Putamen (tissue), 1 donor: Measurements from ENCODE around the gene SIPA1L3.

ENCODE experiments used
- DNase-seq: peaks from one replicate; pipeline ENCODE4 v3.0.0-alpha.2; 2016; ENCODE audit warnings: low spot score

The SIPA1L3 gene

DNA sequence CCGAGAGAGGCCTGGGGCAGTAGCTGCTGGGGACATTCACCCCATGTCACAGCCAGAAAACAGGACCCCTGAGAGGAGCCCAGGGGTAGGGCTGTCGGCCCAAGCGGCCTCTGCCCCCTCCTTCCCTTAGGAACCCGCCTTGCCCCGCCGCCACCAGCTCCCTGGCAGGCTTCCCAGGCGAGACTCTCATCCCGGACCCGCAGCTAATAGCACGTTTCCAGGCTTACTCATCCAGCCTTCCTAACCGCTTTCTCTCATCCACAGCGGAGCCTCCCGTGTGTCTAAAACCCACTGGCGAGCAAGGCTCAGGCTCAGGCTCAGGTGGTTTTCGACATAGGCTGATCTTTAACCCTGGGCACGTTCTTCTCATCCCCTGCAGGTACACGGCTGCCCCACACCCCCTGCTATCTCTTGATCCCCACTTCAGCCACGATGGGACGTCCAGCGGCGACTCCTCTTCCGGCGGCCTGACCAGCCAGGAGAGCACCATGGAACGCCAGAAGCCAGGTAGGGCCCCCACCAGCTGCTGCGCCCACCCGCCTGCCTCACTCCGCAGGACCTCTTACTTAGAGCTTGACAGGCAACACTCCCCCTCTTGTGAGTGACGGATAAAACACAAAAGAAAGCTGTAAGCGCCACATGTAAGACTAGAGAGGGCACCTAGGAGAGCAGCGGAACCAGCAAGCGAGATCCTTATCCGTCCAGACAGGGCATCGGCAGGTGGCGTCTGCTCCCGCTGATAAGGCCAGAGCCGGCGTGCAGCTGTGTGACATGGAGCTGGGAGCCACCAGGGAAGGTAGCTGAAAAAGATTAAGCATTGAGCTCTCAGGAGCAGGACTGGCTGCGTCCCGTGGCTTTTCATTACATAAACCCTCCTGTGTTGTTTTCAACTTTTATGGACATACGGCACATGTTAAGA, 245.7 kb downstream of the SIPA1L3 start:
- DNase-seq: no peak

DNA sequence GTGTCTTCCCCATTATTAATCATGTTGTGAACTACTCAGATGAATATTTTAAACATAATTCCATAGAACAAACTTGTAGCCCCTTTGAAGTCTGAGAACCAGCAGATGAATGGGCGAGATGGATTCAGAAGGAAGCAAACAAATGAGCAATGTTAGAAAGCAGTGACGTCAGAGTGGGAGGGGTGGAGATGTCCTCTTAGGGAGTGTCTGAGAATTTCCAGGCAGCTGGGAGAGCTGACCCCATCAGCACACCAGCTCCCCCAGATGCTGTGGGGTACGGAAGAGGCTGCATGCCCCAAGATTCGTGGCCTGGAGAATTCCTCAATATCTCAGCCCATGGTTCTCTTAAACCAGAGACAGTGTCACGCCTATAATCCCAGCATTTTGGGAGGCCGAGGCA, 248.4 kb downstream of the SIPA1L3 start:
- DNase-seq: peak; percentile 63

DNA sequence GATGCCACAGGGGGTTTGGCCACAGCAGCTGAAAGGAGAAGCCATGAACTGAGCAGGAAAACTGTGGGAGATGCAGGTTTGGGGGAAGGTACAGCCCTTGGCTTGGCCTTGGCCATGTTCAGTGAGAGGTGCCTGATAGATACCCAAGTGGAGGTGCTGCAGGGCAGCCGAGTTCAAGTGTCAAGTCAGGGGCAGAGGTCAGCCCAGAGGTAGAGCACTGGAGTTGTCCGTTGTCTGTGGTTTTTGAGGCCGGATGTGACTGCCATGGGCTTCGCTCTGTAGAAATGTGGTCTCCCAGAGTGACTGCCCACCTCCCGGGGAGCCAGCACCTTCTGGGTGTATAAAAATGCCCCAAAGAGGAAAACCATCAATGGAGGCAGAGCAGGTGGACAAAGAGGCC, 251.7 kb downstream of the SIPA1L3 start:
- no peak for DNase-seq

DNA sequence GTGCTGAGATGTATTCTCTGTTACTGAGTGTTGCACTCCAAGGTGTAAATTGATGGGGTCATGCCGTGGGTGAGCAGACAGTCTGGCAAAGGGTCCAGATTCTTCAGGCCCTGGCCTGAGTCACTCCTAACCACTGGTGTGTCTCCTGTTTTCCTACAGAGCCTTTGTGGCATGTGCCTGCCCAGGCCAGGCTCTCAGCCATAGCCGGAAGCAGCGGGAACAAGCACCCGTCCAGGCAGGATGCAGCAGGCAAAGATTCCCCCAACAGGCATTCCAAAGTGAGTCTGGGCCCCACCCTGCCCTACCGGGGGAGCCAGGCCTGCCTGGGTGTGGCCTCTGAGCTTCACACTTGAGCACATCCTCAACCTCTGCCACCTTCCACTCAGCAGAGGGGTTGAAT, 255.1 kb downstream of the SIPA1L3 start:
- no peak for DNase-seq

DNA sequence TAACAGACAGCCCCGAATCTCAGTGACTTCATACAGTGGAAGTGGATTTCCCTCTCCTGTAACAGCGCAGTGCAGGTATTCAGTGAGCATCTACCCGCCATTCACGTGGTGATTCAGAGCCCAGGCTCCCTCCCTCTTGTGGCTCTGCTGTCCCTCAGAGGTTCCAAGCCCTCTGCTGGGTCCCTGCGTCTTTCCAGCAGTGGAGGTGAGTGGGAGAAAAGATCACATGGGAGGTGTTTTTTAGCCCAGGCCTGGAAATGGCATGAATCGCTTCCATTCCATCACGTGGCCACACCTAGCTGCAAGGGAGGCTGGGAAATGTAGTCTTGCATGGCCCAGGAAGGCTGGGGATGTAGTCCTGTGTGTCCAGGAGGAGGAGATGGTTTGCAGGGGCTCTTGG, 255.6 kb downstream of the SIPA1L3 start:
- DNase-seq: no peak

DNA sequence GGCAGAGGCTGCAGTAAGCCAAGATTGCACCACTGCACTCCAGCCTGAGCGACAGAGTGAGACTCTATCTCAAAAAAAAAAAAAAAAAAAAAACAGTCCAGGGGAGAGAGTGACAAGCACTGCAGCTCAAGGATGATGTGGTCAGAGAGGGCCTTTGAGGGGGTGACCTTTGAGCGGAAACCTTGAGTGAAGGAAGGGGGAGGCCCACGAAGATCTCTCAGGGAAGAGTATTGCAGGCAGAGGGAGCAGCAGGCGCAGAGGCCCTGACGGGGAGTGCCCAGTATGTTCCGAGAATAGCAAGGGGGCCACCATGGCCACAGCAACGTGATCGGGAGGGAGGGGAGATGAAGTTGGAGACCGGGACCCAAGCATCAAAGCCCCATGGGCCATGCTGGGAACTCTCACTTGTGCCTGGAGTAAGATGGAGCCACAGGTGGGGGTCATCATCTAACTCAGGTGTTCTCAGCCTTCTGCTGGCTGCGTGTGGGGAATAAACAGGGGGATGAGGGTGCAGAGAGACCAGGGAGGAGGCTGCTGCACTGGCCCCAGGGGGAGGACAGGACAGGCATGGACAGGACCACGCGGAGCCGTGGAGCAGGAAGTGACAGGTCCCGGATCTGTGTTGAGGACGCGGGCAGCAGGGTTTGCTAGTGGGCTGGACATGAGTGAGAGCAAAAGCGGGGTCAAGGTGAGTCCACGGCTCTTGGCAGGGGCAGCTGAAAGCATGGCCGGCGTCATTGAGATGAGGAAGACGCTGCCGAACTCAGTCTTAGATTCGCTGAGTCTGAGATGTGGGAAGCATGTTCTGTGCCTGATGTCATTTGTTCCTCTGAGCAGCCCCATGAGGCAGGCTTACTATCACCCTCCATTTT, 256.6 kb downstream of the SIPA1L3 start:
- DNase-seq: no peak

DNA sequence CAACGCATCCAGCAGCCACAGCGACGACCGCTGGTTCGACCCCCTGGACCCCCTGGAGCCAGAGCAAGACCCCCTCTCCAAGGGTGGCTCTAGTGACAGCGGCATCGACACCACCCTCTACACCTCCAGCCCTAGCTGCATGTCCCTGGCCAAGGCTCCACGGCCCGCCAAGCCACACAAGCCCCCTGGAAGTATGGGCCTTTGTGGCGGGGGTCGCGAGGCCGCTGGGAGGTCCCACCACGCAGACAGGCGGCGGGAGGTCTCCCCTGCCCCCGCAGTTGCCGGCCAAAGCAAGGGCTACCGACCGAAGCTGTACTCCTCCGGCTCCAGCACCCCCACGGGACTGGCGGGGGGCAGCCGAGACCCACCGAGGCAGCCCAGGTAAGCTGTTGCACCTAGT, 257.5 kb downstream of the SIPA1L3 start:
- no peak for DNase-seq

DNA sequence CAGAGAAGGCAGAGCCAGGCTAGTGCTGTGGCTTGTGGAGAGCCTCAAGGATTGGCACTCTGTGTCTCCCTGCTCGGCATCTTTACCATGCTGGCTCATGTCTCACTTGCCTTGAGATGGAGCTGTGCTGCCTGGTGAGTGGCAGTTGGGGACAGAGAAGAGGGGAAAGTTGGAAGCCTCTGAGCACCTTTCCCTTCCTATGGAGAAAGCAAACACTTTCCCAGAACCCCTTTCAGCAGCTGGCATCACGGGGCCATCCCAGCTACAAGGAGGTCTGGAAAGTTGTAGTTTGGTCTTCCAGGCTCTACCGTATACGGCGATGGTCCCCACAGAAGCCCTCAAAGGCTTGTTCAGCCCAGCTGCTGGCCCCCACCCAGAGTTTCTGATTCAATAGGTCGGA, 258.3 kb downstream of the SIPA1L3 start:
- no peak for DNase-seq

DNA sequence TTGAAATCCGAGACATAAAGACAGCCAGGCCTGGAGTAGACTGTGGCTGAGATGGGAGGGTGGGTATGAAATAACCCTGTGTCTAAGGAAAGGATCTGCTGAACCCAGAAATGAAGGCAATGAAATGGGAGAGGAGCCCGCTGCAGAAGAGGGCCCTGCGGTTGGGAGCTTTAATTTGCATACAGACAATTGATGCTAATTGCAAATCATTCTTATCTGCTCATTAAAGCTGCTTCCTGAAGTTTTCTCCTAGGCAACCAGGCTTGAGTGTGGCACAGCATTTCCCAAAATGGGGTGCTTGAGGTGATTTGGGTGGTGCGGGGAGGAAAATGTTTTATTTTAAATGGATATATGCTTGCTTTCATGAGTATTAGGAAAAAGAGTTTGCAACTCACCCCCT, 261.6 kb downstream of the SIPA1L3 start:
- no peak for DNase-seq

DNA sequence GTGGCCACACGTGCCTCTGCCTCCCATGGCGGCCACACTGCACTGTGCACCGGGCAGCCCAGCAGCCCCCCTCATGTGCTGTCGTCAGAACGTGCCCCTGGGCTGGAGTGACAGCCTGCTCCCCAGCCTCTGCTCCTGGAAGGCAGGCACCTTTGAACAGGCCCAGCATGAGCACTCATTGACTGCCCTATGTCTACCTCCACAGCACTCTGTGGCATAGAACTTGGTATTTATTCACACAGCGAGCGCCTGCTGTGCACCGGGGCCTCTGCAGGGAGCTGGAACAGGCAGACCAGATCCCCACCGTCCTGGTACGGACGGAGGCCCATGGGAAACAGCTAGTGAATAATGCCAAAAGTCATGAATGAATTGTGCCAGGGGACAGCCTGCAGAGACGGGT, 263.3 kb downstream of the SIPA1L3 start:
- no peak for DNase-seq

DNA sequence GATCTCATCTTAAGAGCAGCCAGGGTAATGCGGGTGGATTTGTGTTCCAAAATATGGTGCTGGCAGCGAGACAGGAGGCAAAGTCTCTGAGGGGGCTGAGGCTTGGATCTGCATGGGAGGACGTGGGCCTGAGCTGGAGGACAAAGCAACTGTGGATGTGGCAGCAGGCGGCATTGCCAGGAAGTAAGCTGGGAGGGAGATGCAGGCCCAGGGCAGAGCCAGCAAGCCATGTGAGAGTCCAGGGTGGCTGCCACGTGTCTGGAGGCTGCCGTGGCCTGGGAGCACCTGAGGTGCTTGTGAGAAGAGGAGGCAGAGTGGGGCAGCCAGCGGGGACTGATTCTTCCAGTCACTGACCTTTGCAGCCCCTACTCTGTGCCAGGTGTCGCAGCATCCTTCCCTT, 265.0 kb downstream of the SIPA1L3 start:
- DNase-seq: peak; percentile 26

DNA sequence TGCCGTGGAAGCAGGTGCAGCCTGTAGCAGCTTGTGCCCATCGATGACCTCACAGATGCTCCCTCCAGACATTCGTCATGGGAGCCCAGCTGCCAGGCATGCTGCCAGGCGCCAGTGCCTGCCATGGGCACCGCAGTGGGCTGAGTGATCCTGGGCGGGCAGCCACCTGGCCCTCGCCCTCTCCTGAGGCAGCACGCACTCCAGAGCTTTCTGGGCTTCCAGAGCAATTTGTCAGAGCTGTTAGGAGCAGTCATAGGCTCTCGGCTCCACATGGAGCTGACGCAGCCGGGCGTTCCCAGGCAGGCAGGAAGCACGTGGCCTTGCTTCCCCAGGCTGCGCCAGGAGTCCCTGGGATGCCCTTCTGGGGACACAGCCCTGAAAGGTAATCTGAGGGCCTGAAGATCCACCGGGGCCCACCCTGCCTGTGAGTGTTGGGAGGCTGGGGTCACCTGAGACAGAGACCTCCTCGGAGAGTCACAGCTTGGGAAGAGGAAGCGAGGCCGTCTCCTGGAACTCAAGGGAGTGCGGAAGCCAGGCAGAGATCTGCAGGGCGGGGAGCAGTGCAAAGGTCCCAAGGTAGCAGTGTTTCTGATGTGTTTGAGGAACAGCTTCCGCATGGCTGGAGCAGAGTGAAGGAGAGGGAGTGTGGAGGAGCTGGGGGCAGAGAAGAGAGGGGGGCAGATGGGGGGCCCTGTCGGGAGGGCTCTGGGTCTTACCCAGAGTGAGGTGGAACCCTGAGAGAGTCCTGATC, 266.5 kb downstream of the SIPA1L3 start:
- DNase-seq: peak; percentile 83

DNA sequence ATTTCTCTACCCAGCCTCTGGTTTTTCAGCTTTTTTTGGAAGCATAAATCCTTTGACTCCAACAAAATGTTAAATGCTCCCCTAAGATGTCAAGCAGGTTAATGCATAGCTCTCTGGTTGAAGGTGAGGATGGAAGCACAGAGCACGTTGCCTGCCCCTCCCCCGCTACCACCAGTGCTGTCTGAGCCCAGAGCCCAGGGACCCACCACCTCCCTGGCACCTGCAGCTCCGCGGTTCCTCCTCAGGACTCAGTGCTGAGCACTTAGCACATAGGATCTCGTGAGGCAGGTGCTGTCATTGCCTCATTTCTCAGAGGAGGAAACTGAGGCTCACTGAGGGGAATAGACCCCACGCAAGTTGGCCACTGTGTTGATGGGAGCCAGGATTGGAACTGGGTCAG, 268.4 kb downstream of the SIPA1L3 start:
- DNase-seq: no peak

DNA sequence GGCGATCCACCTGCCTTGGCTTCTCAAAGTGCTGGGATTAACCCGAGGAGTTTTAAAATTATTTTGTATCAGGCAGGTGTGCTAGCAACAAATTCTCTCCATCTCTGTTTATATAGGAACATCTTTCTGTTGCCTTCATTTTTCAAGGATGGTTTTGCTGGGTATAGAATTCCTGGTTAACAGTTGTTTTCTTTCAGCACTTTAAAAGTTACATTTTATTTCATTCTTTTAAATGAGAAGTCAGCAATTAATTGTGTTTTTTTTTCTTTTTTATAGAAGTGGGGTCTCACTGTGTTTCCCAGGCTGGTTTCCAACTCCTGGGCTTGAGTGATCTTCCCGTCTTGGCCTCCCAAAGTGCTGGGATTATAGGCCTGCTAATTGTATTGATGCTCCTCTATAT, 273.1 kb downstream of the SIPA1L3 start:
- no peak for DNase-seq

DNA sequence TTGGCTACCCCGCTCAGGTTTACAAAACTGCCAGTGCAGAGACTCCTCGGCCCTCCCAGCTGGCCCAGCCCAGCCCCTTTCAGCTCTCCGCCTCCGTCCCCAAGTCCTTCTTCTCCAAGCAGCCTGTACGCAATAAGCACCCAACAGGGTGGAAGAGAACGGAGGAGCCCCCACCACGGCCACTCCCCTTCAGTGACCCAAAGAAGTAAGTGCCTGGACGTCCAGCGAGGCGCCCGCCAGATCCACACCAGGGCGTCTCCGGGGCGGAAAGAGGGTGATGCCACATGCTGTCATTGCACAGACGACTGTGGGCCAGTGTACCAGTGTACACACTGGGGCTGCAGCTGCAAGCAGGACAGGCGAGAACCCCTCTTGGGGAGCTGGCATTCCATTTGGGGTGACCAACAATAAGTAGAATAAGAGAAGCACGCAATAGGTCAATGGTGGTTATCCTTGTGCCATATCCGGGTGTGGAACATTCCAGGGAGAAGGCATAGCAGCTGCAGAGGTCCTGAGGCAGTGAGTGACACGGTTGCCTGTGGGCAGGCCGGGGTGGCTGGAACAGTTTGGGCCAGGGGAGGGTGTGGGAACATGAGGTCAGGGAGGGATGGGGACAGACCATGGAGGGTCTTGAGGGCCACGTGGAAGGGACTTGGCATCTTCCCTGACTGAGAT, 275.7 kb downstream of the SIPA1L3 start:
- no peak for DNase-seq

DNA sequence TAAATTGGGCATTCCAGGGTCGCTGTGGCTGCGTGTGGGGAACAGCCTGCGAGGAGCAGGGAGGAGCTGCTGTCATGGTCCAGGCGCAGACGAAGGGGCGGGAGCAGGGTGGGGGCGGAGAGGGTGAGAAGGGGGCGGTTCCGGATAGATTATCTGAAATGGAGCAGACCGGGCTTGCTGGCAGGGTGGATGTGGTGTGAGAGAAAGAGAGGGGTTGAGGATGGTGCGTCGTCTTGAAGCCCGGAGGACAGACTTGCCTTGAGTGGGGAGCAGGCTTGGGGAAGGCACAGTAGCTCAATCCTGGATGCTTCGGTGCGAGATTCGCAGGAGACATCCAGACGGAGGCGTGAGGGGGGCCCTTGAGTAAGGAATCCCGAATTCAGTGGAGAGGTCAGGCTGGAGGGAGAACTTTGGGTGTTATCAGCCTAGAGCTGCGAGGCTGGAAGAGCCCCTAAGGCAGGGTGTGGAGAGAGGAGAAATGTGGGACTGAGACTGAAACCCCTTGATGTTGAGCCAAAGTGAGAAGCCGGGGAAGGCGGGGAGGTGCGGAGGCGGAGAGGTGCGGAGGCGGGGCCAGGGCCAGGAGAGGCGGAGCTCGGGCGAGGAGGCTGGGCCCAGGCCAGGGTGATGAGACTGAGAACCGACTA, 276.4 kb downstream of the SIPA1L3 start:
- no peak for DNase-seq

DNA sequence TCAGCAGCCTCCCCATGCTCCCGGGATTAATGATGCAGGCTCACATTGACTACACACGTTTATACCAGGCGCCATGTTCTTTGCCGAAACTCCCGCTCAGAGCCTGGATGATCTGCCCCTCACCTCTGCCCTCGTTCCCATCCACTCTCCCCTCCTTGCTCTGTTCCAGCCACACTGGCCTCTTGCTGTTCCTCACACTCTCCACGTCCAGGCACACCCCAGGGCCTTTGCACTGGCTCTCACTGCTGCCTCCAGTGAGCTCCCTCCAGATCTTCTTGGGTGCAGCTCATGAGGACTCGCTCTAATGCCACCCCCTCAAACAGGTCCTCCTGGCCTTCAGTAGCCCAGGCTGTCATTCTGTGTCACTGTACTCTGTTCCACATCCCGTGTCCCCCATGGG, 277.8 kb downstream of the SIPA1L3 start:
- no peak for DNase-seq

DNA sequence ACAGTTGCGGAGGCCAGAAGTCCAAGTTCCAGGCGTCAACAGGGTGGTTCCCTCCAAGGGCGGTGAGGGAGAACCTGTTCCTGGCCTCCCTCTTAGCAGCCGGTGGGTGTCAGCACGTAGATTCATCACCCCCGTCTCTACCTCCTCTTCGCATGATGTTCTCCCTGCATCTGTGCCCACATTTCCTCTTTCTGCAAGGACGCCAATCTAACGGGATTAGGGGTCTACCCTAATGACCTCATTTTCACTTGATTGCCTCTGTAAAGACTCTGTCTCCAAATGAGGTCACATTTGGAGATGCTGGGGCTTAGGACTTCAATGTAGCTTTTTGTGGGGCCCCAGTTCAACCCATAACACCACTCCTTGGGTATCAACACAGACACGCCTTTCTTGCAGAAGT, 278.6 kb downstream of the SIPA1L3 start:
- no peak for DNase-seq

DNA sequence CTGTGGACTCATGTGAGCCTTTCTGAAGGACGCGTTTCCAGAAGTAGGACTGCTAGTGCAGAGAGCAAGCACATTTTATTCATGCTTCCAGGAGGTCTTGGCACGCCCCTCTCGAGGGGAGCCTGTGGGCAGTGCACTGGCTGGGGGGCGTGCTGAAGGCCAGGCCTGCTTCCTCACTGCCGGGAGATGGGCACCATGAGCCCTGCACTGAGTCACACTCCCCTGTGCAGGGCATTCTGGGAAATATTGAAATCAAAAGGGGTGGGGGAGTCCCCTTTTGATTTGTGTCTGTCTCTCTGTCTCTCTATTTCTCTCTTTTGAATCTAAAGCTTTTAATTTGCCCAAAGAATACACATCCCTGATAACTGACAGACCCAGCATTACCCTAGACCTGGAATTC, 283.1 kb downstream of the SIPA1L3 start:
- DNase-seq: no peak

DNA sequence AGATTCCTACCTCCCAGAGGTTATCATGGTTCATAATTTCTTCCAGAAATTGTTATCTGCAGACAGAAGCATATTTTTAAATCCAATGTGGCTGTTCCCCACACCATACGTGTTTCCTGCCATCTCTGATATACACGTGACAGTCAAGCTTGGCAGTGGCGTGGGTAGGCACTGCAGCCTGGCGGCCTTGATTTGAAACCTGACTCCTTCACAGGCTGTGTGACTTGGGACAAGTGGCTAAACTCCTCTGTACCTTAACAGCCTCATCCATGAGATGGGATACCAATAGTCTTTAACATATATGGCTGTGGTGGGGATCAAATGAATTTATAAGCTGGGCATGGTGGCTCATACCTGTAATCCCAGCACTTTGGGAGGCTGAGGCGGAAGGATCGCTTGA, 283.8 kb downstream of the SIPA1L3 start:
- DNase-seq: no peak

DNA sequence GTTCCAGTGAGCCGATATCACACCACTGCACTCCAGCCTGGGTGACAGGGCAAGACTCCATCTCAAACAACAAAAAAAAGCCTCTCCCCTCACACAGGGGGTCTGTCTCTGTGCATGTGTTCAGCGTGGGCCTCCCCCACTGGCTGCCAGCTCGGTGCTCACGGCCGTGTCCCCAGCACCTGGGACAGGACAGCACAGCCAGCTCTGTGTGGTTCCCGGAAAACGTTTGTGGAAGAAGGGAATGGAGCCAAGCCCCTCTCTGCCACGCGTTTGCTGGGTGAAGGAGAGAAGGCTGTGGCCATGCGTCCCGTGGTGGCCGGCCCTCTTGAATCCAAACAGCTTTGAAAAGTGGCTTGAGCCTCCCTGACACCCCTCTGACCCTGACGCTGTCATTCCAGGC, 284.7 kb downstream of the SIPA1L3 start:
- no peak for DNase-seq
